Stimulated activated CD4-positive, alpha-beta T cell treated with anti-CD3 and anti-CD28 coated beads, Interleukin-4, amount 100 ng/mL, for 48 hours (primary cell): ENCODE data around the gene TASOR.
"Not testable (repeated sequence)": the region's sequence is repeated elsewhere in the genome, so short reads cannot be mapped to it uniquely, and the experiment has no call there.

Experiments used
- DNase-seq, 2 donors: peaks; one replicate each; pipeline ENCODE4 v3.0.0-alpha.2; 2020; ENCODE audit warnings: low read depth in 2 of 2

Gene TASOR, protein sequence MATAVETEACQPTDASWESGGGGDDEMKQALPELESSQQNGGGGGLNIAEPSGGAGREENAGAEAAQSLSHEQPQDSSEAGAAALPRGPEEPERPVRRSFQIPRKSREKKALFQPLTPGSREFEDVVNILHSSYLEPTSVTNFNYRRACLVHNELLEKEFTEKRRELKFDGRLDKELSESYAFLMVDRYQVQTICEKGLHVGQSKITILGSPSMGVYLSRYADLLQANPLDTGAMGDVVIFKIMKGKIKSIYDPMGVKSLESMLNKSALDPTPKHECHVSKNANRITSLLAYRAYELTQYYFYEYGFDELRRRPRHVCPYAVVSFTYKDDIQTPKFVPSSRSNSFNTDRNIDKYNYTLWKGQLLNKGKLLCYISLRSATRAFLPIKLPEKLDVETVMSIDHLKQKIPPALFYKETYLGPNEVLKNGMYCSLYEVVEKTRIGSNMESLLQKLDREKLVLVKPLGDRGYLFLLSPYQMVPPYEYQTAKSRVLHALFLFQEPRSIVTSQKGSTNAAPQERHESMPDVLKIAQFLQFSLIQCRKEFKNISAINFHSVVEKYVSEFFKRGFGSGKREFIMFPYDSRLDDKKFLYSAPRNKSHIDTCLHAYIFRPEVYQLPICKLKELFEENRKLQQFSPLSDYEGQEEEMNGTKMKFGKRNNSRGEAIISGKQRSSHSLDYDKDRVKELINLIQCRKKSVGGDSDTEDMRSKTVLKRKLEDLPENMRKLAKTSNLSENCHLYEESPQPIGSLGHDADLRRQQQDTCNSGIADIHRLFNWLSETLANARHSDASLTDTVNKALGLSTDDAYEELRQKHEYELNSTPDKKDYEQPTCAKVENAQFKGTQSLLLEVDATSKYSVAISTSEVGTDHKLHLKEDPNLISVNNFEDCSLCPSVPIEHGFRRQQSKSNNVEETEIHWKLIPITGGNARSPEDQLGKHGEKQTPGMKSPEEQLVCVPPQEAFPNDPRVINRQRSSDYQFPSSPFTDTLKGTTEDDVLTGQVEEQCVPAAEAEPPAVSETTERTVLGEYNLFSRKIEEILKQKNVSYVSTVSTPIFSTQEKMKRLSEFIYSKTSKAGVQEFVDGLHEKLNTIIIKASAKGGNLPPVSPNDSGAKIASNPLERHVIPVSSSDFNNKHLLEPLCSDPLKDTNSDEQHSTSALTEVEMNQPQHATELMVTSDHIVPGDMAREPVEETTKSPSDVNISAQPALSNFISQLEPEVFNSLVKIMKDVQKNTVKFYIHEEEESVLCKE (N-terminal part only)

DNA sequence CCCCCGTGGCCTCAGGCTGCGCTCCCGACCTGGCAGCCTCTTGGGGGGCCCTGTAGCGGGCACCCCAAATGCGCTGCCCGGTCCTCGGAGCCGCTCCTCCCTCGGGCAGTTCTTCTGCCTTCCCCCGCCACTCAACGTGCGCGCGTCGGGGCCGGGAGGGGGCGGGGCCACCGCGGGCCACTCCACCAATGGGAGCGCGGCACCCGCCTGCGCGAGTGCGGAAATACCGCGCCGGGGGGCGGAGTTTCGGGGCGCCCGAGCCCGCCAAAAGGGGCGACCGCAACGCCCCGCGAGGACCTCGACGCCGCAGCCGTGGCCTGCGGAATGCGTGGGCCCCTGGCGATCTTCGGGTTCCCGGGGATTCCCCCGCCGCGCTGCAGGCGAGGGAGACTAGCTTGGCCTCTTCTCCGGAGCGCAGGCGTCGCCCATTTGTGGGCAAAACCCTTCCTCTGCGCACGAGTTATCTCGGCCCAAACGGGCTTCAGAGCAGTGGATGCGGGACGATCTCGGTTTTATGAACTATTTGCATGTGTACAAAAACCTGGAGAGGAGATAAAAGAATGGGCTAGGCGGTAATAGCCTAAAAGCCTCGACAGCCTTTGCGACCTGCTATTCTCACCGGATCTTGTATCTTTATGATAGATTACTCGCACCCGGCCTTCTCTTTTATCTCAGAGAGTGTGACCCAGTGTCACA, at the start of gene TASOR:
Gene TASOR (minus strand): TSS at position 144 of the 696 bp plus-strand sequence. CDS start 259 bp downstream, outside the sequence.
- DNase-seq, result peak; percentile 80 to 85

DNA sequence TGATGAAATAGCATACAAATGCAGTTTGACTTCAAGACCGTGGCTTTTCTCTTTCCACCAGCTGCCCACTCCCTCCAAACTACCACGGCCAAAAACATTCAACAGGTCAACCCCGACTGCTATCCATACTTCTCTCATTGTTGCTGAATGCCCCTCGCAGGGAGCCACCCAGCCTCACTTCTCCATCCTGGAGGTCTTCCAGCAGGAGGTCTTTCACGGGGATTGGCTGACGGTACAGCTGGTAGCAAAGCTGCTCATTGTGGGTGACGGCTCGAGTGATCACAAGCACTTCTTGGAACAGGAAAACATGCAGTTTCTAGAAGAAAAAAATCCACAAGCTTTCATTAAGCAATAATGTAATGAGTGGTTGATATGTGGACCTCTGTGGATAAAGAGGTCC, 49.0 kb upstream of the TASOR start:
- no peak for DNase-seq

DNA sequence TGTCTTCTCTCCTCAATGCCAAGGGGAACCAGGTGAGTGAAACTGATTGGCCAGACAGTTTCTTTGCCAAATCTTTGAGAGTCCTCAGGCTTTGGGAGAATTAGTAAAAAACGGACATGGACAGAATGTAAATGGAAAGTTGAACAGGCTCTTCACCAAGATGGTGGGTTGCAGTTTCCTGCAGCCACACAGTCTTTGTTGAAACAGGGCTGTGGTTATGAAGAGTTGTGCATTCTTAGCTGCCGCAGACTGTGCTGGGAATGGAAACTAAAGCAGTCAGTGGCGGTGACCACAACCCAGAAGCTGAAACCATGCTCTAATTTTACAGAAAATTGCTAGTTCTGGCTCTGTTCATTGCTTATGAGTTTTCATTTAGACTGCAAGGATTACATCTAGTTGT, 42.1 kb upstream of the TASOR start:
- peak; percentile 38 to 48 for DNase-seq

DNA sequence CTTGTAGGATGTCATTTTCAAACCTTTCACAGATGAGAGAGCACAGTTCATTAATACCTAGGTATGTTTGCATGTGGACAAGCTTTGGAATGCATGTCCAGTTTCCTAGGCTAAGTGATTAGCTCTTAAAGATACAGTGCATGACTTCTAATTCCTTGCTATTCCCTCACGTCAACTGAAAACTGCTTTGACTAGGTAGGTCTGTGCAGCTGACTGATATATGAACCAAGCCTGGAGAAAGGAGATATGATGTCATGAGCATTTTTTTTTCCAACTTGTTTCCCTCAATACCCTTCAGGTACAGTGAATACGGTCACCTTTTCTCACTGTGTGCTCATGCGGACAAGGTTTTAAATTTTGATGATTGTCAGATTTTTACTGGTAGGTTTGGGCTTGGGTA, 41.6 kb upstream of the TASOR start:
- no peak for DNase-seq

DNA sequence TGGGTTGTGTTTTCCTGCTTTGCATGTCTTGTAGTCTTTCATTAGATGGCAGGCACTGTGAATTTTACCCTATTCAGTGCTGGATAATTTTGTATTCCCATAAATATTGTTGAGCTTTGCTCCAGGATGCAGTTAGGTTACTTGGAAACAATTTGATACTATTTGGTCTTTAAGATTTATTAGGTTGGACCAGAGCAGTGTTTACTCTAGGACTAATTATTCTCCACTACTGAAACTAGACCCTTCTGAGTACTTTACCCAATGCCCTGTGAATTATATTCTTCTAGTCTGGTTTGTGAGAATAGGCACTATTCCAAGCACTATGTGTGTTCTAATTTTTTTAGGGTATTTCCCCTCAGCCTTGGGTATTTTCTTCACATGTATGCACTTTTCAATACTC, 37.8 kb upstream of the TASOR start:
- DNase-seq, result no peak

DNA sequence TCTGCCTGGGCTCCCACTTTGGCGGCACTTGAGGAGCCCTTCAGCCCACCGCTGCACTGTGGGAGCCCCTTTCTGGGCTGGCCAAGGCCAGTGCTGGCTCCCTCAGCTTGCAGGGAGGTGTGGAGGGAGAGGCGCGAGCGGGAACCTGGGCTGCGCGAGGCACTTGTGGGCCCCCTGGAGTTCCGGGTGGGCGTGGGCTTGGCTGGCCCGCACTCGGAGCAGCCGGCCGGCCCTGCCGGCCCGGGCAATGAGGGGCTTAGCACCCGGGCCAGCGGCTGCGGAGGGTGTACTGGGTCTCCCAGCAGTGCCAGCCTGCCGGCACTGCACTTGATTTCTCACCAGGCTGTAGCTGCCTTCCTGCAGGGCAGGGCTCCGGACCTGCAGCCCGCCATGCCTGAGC, 35.7 kb upstream of the TASOR start:
- DNase-seq, result not testable (repeated sequence)

DNA sequence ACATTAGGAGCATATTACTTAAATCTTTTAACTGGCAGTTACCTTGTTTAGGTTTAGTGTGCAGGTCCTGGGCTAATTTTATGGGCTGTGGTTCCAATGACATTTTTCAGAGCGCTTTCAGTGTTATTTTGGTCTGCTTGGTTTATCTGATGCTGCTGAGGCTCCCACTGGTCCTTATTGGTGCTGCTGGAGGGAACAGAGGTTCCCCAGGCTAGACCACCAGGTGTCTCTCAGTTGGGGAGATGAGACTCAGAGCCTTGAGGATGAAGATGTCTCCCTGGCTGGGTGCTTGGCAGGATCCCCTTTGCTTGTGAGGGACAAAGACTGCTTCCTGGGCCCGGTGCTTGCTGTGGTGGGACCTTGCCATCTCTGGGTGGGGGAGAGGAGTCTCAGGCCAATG, 28.3 kb upstream of the TASOR start:
- no peak for DNase-seq

DNA sequence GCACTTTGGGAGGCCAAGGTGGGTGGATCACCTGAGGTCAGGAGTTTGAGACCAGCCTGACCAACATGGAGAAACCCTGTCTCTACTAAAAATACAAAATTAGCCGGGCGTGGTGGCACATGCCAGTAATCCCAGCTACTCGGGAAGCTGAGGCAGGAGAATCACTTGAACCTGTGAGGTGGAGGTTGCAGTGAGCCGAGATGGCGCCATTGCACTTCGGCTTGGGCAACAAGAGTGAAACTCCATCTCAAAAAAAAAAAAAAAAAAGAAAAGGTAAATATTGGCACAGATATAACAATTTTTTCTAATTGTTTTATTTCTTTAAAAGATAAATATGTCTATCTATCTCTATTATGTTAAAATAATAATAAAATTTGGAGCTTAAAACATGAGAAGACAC, 24.3 kb upstream of the TASOR start:
- DNase-seq, result not testable (repeated sequence)

DNA sequence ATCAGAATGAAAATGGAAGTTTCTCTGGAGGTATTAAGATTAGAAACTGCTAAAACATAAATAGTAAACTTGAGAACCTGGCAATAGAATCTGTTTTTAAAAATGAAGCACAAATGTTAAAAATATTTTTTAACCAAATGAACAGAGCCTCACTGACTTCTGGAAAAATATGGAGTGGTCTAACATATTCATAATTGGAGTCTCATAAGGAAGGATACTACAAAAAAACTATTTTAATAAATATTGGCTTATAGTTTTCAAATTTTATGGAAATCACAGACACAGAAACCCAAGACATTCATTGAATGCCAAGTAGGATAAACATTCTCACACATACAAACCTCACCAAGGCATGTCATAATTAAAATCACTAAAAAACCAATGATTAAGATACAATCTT, 23.6 kb upstream of the TASOR start:
- no peak for DNase-seq

DNA sequence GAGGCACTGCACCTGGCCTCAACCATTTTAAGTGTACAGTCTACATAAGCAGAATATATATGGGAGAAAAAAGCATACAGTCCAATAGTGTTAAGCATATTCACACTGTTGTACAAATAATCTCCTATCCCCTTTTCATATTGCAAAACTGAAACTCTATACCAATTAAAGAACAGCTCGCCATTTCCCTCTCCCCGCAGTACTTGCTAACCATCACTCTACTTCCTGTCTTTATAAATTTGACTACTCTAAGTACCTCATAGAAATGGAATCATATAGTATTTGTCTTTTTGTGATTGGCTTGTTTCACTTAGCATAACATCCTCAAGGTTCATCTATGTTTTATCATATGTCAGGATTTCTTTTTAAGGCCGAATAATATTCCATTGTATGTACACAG, 21.6 kb upstream of the TASOR start:
- DNase-seq, result no peak

DNA sequence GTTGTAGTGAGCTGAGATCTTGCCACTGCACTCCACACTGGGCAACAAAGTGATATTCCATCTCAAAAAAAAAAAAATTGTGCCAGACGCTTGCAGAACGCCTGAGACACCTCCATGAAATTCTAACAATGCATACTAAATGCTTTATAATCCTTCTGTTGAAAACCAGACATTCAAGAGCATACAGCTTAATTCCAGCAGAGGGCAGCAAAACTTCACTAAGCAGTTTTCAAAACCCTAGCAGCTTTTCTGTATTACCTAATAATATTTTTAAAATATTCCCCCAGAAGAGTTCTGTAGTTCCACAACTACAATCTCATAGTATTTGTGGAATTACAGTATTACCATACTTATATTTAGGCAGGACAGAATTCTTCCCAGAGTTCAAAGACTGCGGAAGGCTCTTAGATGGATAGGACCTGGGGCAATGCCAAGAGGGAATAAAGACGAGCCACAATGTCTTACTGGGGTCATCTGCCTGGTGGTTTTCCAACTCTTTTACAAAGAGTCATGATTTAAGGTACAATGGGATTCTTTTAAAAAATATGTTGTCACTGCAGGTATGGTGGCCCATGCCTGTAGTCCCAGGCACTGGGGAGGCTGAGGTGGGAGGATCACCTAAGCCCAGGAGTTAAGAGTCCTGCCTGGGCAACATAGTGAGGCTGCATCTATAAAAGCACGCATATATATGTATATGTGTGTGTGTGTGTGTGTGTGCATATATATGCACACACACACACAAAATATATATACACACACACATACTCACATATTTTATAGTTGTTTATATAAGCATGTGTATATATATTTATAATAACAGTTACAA, 19.6 kb upstream of the TASOR start:
- peak in 1 of 2 donors; percentile 16 for DNase-seq

DNA sequence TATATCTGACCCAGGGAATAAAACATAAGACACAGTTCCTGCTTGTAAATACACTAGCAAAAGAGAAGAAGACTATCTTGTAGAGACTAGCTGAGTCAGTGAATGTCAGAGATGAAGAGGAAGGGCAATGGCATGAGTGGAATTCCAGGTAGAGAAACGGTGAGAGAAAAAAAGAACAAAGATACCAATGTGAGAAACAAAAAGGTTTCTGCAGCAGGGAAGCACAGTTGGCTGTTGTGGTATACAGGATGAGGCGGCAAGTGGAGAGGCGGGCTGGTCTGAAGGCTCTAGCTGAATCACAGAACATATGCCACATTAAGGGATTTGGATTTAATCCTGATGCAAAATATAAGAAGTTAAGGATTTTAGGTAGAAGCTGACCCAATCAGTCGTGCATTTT, 17.1 kb upstream of the TASOR start:
- DNase-seq, result no peak

DNA sequence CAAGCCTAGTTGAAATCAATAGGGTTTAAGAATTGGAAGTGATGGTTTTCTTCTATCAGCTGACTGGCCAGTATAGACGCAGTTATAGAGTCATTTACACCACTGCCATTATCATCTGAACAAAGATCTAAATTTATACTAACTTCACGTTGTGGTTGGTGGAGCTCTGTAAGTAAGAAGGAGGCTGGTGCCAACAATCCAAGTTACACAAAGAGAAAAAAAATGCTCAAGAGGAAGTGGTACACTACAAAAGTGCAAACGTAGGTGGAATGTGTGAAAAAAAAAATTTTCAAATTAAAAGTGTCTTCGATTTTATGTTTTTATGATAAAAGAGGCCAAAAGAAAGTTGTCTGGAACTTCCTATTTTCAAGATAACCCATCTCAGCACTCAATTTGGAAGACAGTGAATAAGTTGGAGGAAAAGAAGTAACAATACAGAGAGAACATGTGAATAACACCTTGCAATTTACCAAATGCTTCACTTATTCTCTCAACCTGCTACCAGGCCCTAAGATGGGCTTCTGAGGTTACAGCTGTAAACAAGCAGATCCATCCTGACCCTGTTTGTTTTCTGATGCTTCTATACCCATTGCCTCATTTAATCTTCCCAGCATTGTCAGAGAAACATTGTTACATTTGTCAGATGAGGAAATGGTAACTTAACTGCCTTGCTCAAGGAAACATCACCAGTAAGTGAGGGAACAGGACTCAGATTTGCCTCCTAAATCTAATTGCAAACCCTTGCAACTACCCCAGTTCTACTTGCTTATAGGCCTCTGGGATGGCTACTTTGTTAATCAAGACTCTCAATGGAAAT, 12.0 kb upstream of the TASOR start:
- DNase-seq, result no peak

DNA sequence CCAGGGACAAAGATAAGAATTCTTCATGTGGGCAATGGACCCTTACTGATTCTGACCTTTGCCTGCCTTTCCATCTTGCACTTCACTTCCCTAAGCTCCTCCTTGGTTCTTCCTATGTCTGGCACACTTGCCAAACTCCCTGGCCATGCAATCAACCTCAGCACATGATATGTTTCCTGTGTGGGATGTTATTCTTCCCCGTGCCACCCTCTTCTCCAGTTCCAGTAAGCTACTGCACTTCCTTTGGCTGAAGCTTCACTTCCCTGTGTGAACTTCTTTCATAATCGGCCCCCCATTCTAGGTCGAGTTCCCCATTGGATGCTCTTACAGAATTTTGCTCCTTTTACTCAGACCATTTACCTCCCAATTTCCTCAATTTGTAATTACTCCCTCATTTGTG, 10.7 kb upstream of the TASOR start:
- no peak for DNase-seq

DNA sequence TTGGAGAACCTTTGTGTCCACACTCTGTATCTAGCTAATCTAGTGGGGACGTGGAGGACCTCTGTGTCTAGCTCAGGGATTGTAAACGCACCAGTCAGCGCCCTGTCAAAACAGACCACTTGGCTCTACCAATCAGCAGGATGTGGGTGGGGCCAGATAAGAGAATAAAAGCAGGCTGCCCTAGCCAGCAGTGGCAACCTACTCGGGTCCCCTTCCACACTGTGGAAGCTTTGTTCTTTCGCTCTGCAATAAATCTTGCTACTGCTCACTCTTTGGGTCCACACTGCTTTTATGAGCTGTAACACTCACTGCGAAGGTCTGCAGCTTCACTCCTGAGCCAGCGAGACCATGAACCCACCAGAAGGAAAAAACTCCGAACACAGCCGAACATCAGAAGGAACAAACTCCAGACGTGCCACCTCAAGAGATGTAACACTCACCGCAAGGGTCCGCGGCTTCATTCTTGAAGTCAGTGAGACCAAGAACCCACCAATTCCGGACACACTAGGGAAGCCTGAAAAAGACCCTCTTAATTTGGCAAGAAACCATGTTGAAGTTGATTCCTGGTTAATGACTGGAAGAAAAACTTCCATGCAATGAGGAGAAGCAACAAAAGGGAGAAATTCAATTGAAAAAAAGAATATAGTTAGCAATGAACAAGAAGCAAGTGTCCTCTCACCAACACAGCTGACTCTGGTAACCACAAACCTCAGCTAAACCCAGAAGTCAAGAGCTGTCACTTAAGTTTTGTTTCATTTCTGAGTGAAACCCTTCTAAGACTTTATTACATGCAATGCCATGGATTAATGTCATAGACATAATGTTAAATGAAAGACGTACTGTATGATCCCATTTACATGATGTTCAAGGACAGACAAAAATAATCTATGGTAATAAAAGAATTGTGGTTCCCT, 9.7 kb upstream of the TASOR start:
- DNase-seq, result not testable (repeated sequence)

DNA sequence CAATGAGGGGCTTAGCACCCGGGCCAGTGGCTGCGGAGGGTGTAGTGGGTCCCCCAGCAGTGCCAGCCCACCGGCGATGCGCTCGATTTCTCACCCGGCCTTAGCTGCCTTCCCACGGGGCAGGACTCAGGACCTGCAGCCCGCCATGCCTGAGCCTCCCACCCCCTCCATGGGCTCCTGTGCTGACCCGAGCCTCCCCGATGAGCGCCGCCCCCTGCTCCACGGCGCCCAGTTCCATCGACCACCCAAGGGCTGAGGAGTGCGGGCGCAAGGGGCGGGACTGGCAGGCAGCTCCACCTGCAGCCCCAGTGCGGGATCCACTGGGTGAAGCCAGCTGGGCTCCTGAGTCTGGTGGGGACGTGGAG, 8.9 kb upstream of the TASOR start:
- DNase-seq, result not testable (repeated sequence)

DNA sequence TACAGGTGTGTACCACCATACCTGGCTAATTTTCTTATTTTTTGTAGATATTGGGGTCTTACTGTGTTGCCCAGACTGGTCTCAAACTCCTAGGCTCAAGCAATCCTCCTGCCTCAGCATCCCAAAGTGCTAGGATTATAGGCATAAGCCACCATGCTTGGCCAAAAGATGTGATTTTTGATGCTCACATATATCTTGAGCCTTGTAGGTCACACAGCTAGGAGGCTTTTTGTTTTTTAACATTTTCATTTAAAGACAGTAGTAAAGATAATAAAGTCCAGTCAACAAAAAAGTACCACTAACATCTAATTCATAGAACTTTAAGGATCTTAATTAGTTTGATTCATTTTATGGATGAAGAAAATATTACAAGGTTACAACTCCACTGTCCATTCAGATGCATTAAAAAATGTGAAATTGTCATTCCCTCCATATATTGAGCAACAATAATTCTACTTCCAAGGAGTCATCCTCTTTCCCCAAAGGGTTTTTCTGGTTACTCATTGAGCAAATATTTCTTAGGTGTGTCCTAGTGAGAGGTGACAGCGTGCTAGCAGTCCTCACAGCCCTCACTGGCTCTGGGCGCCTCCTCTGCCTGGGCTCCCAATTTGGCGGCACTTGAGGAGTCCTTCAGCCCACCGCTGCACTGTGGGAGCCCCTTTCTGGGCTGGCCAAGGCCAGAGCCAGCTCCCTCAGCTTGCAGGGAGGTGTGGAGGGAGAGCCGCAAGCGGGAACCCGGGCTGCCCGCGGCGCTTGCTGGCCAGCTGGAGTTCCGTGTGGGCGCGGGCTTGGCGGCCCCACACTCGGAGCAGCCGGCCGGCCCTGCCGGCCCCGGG, 8.3 kb upstream of the TASOR start:
- no peak for DNase-seq

DNA sequence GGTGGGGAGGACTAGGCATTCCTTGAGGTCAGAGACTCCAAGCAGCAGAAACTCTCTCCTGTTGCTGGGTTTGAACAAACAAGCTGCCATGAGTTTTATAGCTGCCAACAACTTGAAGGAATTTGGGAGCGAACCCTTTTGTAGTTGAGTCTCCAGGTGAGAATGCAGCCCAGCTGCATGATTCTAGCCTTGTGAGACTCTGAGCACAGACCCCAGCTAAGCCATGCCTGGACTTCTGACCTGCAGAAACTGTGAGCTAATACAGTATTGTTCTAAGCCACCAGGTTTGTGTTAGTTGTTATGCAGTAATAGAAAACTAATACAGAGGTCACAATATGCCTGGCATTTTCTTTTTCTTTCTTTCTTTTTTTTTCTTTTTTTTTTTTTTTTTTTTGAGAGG, 6.2 kb upstream of the TASOR start:
- DNase-seq, result no peak
